Astrocyte of the spinal cord (primary cell): ENCODE data around the gene AMER1.

ENCODE experiments used
- DNase-seq: peaks from one replicate; pipeline ENCODE4 v3.0.0; 2011; ENCODE audit warnings: low read depth, low spot score
- H3K4me3 ChIP-seq: 2 replicates; pipeline ENCODE4 v1.5.1; 2011; ENCODE audit warnings: low read depth, mild to moderate bottlenecking, low read length, moderate library complexity
- CTCF ChIP-seq: IDR thresholded peaks from 2 replicates; pipeline ENCODE4 v1.5.1; 2012; ENCODE audit warnings: low read depth, mild to moderate bottlenecking, low read length, inconsistent platforms
- in situ Hi-C: cut with HindIII; loops from 2 replicates; pipeline ENCODE4 v1.10.0; 2017; ENCODE audit warnings: low sequenced_read_pairs

The AMER1 gene

GRCh38 chrX:64187762-64188150 lies 17.8 kb downstream of the AMER1 start:
- in situ Hi-C loops = no loop called here
- TF ChIP-seq CTCF = no peak
- DNase-seq = no peak

GRCh38 chrX:64186974-64187761 lies 18.3 kb downstream of the AMER1 start:
- no peak for DNase-seq
- in situ Hi-C loops = no loop called here
- TF ChIP-seq CTCF = no peak
- H3K4me3 ChIP-seq = no peak overlapping the region

More at GRCh38 chrX:64187762-64188150, 17.8 kb downstream of the AMER1 start:
- H3K4me3 ChIP-seq = no peak overlapping the region

GRCh38 chrX:64184396-64184795 lies 21.1 kb downstream of the AMER1 start:
- no peak overlapping the region for H3K4me3 ChIP-seq
- no peak for TF ChIP-seq CTCF
- in situ Hi-C loops = no loop called here
- DNase-seq = no peak

GRCh38 chrX:64182208-64182607 lies 23.3 kb downstream of the AMER1 start:
- no peak overlapping the region for H3K4me3 ChIP-seq
- in situ Hi-C loops = no loop called here
- no peak for TF ChIP-seq CTCF
- no peak for DNase-seq

- TF ChIP-seq CTCF = no peak
- H3K4me3 ChIP-seq = no peak overlapping the region
- in situ Hi-C loops = no loop called here
- DNase-seq = no peak
Measured at GRCh38 chrX:64176876-64177275, 28.6 kb downstream of the AMER1 start.

GRCh38 chrX:64169988-64170387 lies 35.5 kb downstream of the AMER1 start:
- in situ Hi-C loops = no loop called here
- TF ChIP-seq CTCF = no peak
- H3K4me3 ChIP-seq = no peak overlapping the region
- no peak for DNase-seq
